ENCODE results near the gene ZNF775.
A peak's percentile ranks its signal among the peaks of the same experiment; 100 is the strongest.

Gene ZNF775

GRCh38 chr7:150412518-150413488, 33.7 kb downstream of the ZNF775 start:
- no peak for DNase-seq (ENCODE audit: low read depth)

DNA sequence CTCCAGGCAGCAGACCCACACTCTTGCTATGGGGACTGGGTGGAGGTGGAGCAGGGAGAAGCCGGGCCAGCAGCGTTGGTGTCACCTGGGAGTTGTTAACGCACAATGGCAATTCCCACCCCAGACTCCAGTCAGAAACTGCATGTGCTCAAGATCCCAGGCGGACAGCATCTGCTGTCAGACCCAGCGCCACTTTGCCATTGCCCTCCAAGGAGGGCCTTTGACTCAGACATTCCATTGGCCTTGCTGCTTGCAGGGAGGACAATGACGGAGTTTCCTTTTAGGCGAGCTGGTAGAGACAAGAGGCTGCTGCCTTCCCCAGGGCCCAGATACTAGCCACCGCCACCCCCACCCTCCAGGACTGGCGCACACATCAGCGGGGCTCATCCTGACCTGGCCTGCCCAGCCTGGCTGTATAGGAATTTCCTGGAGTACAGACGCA, 34.5 kb downstream of the ZNF775 start:
- no peak for DNase-seq (ENCODE audit: low read depth)

DNA sequence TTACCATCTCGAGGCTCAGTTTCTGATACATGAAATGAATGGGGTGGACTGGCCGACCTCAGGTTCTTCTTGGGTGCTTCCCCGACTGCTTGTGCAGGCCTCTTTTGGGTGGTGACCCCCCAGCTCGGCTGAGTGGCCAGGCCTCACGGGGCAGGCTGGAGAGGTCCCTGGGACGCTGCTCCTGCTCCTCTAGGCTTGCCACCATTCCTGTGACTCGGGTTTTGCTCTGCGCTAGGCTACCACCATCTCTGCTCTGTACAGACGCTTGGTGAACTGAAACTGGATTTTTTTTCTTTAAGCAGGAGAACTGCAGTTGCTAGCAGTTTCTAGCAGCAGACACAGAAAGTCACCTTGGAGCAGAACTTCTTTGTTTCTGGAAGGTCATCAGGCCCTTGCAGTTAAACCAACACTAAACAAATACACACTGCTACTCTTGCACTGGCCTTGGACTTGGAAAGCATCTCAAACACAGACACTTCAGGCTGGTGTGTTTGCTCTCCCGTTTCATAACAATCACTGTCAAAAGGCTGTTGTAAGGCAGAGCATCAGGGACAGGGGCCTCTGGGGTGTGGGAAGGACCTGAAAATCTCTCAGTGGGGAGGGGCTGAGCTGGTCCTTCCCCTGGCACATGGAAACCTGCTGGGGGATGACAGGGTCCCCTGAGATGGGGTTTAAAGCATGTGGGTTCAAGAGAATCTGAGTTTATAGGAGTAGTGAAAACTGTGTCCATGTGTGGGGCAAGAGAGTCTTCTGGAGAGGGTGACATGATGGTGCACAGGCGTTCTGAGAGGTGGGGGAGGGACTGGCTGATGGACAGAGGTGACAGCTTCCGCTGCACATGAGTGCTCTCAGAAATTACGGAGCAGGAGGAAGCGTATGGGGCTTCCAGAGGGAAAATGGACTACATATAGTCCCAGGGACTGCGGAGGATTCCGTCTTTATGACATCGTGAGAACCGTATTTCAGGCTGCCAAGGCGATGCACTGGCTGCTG, 36.3 kb downstream of the ZNF775 start:
- DNase-seq (ENCODE audit: low read depth) = no peak

GRCh38 chr7:150417239-150417638, 38.1 kb downstream of the ZNF775 start:
- DNase-seq (ENCODE audit: low read depth) = no peak

DNA sequence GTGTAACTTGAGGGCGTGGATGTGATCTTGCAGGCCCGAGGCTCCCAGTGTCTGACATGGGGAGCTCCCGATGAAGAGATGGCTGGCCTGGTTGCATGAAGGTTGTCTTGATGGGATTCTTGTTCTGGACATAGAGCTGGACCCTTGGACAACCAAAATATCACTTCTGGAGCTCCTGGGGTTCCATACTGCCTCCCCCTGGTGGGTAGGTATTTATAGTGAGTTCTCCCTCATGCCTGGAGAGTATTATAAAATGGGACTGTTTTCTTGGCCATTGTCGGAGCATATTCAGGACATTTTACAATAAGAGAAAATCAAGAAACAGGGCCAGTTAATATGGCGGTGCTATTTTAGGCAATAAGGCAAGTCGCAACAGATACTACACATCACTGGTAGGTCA, 38.7 kb downstream of the ZNF775 start:
- no peak for DNase-seq (ENCODE audit: low read depth)

- no peak for DNase-seq (ENCODE audit: low read depth)
These were observed 41.1 kb downstream of the ZNF775 start for GRCh38 chr7:150420242-150420641.

DNA sequence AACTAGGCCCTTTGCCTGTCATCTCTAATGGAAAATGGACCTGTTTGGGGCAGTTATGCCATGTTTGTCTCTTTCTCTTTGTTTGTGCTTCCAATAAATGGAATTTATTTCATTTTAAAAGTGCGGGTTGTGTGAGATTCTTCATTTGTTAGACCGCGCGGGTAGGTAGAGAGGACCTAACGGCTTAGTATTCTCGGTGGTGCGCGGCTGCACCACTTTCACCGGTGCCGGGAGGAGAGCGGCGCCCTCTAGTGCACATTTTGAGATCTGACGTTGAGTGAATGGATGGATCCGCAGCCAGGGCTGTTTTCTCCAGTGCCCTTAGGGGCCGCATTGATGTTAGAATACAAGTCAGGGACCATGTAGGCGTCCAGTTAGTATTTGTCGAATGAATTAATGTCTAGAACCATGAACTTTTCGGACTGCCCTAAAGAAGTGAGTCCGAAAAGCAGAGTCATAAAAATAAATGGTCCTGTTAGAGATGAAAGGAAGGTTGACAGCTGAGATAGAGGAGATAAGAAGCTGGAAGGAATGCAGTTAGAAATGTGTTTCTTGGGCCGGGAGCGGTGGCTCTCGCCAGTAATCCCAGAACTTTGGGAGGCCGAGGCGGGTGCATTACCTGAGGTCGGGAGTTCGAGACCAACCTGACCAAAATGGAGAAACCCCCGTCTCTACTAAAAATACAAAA, 42.0 kb downstream of the ZNF775 start:
- DNase-seq (ENCODE audit: low read depth) = peak; percentile 59

DNA sequence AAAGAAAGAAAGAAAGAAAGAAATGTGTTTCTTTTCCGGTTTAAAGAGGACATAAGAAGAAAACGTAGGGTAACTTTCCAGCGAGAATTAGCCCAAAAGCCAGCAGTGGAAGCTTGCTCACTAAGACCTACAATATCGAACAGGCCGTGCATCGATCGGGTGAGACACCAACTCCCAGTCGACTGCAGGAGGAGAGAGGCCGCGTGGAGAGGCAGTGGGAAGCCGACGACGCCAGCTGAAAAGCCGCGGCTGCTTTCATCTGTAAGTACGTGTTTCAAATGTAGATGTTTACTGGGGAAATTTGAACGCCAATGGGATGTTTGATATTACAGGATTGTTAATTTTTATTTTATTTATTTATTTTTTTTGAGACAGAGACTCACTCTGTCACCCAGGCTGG, 42.7 kb downstream of the ZNF775 start:
- no peak for DNase-seq (ENCODE audit: low read depth)

GRCh38 chr7:150425670-150426069, 46.5 kb downstream of the ZNF775 start:
- no peak for DNase-seq (ENCODE audit: low read depth)

GRCh38 chr7:150428671-150429451, 49.7 kb downstream of the ZNF775 start:
- DNase-seq (ENCODE audit: low read depth) = peak; percentile 60

GRCh38 chr7:150429699-150430098, 50.6 kb downstream of the ZNF775 start:
- DNase-seq (ENCODE audit: low read depth) = no peak

GRCh38 chr7:150430465-150431085, 51.4 kb downstream of the ZNF775 start:
- no peak for DNase-seq (ENCODE audit: low read depth)

DNA sequence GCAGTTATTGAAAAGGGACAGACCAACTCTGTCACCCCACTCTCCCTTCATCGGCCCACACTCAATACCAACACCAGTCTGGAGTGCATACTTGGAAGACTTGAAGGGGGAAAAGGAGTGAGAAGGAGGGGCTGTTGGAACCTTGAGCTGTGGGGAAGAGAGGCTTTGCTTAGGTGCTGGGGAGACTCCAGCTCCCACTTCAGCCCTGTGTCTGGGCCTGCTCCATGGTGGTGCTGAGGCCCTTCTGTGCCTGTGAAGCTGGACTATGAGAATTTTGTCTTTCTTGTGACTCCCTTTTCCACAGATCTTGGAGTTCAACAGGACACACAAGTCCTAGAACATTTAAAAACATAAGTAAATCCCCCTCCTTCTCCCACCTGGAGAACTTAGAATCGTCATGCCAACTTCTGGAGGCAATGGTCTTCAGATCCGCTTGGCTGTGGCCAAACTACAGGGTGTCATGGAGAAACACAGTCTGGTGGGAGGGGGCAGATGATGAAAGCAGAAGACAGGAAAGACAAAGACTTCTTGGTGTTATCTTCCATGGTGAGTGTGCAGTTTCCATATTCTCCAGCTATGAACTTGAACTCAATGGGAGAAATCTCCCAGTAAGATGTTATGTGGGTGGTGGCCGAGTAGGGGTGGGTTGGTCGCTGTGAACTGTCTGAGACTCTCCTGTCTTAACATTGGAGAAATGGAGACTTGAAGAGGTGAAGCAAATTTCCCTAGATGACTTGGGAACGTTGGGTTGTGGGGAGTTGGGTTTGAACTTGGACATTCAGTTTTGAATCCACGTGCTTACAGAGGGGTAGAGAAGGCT, 52.9 kb downstream of the ZNF775 start:
- no peak for DNase-seq (ENCODE audit: low read depth)

DNA sequence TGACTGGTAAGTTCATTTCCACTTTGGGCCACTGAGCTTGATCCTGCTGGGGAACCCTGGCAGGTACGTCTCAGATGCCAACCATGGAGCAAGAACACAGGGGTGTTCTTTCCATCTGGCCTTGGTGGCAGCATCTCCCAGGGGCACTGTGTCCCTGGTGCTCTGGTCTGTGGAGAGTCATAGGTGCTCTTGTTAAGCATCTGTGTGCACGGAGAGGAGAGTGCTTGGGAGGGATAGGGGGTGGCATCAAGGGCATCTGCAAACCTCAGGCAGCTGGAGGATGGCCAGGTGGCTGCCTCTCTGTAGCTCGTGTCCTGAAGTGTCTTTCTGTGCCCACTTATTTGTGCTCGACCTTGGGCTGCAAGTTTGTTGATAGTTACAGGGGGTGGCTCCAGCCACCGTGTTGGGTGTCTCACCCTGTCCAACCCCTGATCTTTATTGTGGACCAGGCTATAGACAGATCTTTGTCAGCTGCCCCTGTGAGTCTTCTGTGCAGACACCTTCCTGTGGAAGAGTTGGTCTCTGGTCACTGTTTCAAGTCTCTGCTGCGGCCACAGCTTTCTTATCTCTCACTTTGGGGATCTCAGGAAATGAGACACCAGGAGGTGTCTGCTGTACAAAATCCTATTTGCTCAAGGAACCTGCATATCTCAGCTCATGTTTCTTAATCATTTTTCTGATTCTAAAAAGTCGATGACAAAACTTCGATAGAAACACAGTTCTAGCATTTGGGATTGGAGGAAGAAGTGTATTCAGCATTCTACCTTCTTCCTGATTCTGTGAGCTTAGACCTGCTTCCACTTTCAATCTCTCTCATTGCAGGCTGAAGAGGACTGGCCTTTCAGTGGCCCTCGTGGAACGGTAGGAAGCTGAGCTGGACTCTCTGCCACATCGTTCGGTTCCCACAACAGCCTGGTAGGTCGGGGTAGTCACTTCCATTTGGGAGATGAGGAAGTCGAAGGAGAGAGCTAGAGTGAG, 54.1 kb downstream of the ZNF775 start:
- DNase-seq (ENCODE audit: low read depth) = no peak

GRCh38 chr7:150434240-150434639, 55.1 kb downstream of the ZNF775 start:
- DNase-seq (ENCODE audit: low read depth) = no peak

DNA sequence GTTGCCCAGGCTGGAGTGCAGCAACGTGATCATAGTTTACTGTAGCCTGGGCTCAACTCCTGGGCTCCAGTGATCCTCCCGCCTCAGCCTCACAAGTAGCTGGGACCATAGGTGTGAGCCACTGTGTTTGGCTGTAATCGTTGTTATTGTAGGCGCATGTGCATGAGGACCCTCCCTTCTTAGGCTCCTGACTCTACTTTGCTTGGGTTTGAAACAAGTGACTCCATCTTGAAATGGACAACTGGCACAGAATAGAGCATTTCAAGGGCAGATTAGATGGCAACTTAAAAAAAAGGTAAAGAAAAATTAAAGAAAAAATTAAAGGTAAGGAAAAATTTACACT, 55.9 kb downstream of the ZNF775 start:
- no peak for DNase-seq (ENCODE audit: low read depth)

GRCh38 chr7:150435390-150436073, 56.4 kb downstream of the ZNF775 start:
- no peak for DNase-seq (ENCODE audit: low read depth)

GRCh38 chr7:150439967-150440366, 60.8 kb downstream of the ZNF775 start:
- peak; percentile 5 for DNase-seq (ENCODE audit: low read depth)

All from stromal cell of bone marrow (primary cell).